ENCODE data around the gene TNKS1BP1. TPM values are rescaled to one million over a fixed set of nuclear protein-coding genes. Genes with fewer than 3 reads are reported as not detected.

TNKS1BP1 gene, protein sequence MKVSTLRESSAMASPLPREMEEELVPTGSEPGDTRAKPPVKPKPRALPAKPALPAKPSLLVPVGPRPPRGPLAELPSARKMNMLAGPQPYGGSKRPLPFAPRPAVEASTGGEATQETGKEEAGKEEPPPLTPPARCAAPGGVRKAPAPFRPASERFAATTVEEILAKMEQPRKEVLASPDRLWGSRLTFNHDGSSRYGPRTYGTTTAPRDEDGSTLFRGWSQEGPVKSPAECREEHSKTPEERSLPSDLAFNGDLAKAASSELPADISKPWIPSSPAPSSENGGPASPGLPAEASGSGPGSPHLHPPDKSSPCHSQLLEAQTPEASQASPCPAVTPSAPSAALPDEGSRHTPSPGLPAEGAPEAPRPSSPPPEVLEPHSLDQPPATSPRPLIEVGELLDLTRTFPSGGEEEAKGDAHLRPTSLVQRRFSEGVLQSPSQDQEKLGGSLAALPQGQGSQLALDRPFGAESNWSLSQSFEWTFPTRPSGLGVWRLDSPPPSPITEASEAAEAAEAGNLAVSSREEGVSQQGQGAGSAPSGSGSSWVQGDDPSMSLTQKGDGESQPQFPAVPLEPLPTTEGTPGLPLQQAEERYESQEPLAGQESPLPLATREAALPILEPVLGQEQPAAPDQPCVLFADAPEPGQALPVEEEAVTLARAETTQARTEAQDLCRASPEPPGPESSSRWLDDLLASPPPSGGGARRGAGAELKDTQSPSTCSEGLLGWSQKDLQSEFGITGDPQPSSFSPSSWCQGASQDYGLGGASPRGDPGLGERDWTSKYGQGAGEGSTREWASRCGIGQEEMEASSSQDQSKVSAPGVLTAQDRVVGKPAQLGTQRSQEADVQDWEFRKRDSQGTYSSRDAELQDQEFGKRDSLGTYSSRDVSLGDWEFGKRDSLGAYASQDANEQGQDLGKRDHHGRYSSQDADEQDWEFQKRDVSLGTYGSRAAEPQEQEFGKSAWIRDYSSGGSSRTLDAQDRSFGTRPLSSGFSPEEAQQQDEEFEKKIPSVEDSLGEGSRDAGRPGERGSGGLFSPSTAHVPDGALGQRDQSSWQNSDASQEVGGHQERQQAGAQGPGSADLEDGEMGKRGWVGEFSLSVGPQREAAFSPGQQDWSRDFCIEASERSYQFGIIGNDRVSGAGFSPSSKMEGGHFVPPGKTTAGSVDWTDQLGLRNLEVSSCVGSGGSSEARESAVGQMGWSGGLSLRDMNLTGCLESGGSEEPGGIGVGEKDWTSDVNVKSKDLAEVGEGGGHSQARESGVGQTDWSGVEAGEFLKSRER (N-terminal part only)
- total RNA-seq: 13.9 and 14.3 TPM in 2 replicates

DNA sequence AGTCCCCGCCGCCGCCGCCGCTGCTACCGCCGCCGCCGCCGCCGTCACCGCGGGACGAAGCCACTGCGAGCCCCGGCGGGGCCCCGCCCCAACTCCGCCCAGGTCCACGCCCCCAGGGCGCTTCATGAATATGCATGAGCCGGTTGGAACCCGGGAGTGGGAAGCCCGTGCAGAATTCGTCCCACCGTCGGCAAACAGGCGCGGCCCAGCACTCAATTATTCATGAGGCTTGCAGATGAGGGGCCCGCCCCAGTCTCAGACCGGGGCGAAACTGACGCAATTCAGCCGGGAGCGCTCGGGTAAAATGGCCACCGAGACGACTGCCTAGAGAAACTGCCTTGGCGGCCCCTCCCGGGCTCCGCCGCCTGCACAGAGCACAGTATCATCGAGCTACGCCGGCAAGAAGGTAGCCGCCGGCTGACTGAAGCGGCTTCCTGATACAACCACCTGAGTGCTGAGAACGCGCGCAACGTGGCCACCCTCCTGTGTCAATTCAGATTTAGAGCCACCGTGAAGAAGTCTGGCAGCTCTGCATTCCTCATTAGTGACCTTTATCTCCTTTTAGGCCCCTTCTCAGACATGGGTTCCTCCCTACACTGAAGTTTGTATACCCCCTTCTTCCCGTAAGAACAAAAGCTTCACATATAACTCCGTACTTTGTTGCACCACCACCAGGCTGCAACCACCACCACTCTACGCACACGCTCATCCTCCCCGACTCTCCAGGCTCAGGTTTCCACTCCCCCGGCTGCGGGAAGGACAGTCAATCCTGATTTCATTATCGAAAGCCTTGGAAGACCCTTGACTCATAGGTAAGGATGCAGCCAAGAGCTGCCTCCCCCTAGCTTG, at the start of gene TNKS1BP1:
Gene TNKS1BP1 (minus strand): TSS at position 67 of the 849 bp plus-strand sequence. CDS start 3,067 bp downstream, outside the sequence.
- peak within 1 kb of the TSS; percentile 89 for H3K4me3 Mint-ChIP-seq
- no peaks in the 10 kb centered on the region for H3K27me3 Mint-ChIP-seq
- H3K36me3 Mint-ChIP-seq (ENCODE audit: low read depth): peaks cover 52% of the 10 kb centered on the region
- ATAC-seq (ENCODE audit: low read depth) (peak; percentile 88), DNase-seq (peak; percentile 89)
- ChIA-PET CTCF (interaction anchor here (0.6 to 1.4 kb wide), 4 partner anchors 11 to 422 kb away, joined by 3 to 8 read pairs (median 4); partner anchors contain the start of gene SSRP1), POLR2A (interaction anchor here (0.6 to 3.5 kb wide), 9 partner anchors 11 to 416 kb away, joined by 3 to 92 read pairs (median 5); partner anchors contain the start of genes SELENOH, SLC43A1, SSRP1 and TIMM10)
- H3K4me1 Mint-ChIP-seq: peaks cover 34% of the 10 kb centered on the region
- H3K9me3 Mint-ChIP-seq: no peaks in the 10 kb centered on the region
- peak within 1 kb of the TSS; percentile 95 for H3K27ac Mint-ChIP-seq
- TF ChIP-seq, protein P1, sequence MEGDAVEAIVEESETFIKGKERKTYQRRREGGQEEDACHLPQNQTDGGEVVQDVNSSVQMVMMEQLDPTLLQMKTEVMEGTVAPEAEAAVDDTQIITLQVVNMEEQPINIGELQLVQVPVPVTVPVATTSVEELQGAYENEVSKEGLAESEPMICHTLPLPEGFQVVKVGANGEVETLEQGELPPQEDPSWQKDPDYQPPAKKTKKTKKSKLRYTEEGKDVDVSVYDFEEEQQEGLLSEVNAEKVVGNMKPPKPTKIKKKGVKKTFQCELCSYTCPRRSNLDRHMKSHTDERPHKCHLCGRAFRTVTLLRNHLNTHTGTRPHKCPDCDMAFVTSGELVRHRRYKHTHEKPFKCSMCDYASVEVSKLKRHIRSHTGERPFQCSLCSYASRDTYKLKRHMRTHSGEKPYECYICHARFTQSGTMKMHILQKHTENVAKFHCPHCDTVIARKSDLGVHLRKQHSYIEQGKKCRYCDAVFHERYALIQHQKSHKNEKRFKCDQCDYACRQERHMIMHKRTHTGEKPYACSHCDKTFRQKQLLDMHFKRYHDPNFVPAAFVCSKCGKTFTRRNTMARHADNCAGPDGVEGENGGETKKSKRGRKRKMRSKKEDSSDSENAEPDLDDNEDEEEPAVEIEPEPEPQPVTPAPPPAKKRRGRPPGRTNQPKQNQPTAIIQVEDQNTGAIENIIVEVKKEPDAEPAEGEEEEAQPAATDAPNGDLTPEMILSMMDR (IDR thresholded peaks at IDR 0.05): no peak
- intact Hi-C loops (cut with micrococcal nuclease): loop anchor here (1.0 to 10.0 kb wide), 5 partner anchors 10 to 1253 kb away; partner anchors contain the start of genes SSRP1 and TIMM10

DNA sequence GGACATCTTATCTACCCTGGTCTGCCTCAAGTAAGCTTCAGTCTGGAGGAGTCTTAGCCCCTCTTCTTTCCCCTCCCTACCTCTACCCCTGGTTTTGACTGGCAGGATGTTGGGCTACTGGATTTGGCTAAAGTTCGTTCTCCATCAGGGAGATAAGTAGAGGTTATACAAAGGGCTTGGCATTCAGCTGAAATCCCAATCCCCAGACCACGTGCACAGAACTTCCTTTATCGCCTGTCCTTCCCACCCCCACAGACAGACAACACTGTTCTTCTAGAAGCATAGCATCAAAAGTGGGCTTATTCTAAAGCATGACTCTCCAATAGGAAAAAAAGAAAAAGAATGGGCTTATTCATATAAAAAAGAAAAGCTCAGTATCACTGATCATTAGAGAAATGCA, 48.4 kb upstream of the TNKS1BP1 start:
- H3K27ac Mint-ChIP-seq: no peak overlapping the region
- intact Hi-C loops (cut with micrococcal nuclease): no loop called here
- no peak overlapping the region for H3K4me3 Mint-ChIP-seq
- peaks cover 11% of the 10 kb centered on the region for H3K27me3 Mint-ChIP-seq
- H3K36me3 Mint-ChIP-seq (ENCODE audit: low read depth): no peaks in the 10 kb centered on the region
- H3K4me1 Mint-ChIP-seq: no peaks in the 10 kb centered on the region
- POLR2A ChIA-PET: interaction anchor here (1.1 kb wide), 1 partner anchor 26 kb away, joined by 3 read pairs; no protein-coding TSS in a partner anchor
- no peak for DNase-seq
- no peak for ATAC-seq (ENCODE audit: low read depth)
- H3K9me3 Mint-ChIP-seq: no peaks in the 10 kb centered on the region
- CTCF ChIA-PET: no interaction called here
- TF ChIP-seq, protein P1 (IDR thresholded peaks at IDR 0.05): no peak

DNA sequence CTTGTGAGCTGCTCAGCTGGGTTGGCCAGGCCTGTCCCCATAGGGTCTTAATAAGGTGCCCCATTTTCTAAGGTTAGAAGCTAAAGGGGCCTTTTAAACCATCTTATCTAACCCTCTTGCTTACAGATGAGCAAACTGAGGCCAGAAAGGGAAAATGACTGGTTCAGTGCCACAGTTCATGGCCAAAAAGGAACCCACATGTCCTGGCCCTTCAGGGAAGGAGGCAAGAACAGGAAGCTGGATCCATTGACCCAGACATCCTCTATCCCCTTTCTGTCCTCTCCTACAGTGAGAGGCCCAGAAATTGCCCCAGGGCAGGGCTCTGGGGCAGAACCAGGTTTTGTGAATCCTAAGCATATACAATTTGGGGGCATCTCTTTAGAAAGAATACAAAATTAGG, 46.2 kb upstream of the TNKS1BP1 start:
- H3K4me3 Mint-ChIP-seq: no peak overlapping the region
- no peaks in the 10 kb centered on the region for H3K9me3 Mint-ChIP-seq
- ChIA-PET CTCF (no interaction called here), POLR2A (interaction anchor here (0.6 kb wide), 1 partner anchor 147 kb away, joined by 5 read pairs; no protein-coding TSS in a partner anchor)
- peaks cover 7% of the 10 kb centered on the region for H3K27me3 Mint-ChIP-seq
- TF ChIP-seq, protein P1 (IDR thresholded peaks at IDR 0.05): no peak
- ATAC-seq (ENCODE audit: low read depth) (no peak), DNase-seq (no peak)
- intact Hi-C loops (cut with micrococcal nuclease): no loop called here
- no peaks in the 10 kb centered on the region for H3K36me3 Mint-ChIP-seq (ENCODE audit: low read depth)
- H3K27ac Mint-ChIP-seq: no peak overlapping the region
- no peaks in the 10 kb centered on the region for H3K4me1 Mint-ChIP-seq

DNA sequence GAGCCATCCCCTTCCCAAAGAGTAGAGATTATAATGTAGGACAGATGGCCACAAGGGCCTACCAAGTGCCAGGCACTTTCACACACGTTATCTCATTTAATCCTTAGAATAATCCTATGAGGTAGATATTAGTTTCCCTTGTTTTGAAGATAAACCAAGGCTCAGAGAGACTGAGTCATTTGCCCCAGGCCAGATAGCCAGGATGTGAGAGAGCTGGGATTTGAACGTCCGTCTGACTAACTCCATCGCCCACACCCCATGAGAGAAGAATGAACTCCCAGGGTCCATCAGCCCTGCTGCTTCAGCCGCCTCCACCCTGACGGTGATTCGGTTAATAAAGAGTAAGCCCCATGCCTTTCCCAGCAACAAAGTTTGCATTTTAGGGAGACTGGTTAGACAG, 45.5 kb upstream of the TNKS1BP1 start:
- no peaks in the 10 kb centered on the region for H3K36me3 Mint-ChIP-seq (ENCODE audit: low read depth)

More for the DNA sequence above, 45.5 kb upstream of the TNKS1BP1 start:
- Mint-ChIP-seq H3K4me1 (no peaks in the 10 kb centered on the region), H3K4me3 (no peak overlapping the region), H3K9me3 (no peaks in the 10 kb centered on the region), H3K27me3 (peaks cover 7% of the 10 kb centered on the region), H3K27ac (no peak overlapping the region)
- DNase-seq (no peak), ATAC-seq (ENCODE audit: low read depth) (no peak)
- ChIA-PET POLR2A (no interaction called here), CTCF (no interaction called here)
- TF ChIP-seq, protein P1 (IDR thresholded peaks at IDR 0.05): no peak
- intact Hi-C loops (cut with micrococcal nuclease): no loop called here

Data from activated B cell treated with CpG ODN at 0.5 μM for 24 hours (primary cell).